HG03565 (cell line): ENCODE results near the gene SULT4A1.

ENCODE experiments used
- ATAC-seq: cut with Tn5 transposase; IDR thresholded peaks from one replicate; pipeline ENCODE4 v1.9.1; 2021; ENCODE audit warnings: mild to moderate bottlenecking, moderate library complexity; ENCODE audit not compliant: unreplicated experiment

Gene SULT4A1

DNA sequence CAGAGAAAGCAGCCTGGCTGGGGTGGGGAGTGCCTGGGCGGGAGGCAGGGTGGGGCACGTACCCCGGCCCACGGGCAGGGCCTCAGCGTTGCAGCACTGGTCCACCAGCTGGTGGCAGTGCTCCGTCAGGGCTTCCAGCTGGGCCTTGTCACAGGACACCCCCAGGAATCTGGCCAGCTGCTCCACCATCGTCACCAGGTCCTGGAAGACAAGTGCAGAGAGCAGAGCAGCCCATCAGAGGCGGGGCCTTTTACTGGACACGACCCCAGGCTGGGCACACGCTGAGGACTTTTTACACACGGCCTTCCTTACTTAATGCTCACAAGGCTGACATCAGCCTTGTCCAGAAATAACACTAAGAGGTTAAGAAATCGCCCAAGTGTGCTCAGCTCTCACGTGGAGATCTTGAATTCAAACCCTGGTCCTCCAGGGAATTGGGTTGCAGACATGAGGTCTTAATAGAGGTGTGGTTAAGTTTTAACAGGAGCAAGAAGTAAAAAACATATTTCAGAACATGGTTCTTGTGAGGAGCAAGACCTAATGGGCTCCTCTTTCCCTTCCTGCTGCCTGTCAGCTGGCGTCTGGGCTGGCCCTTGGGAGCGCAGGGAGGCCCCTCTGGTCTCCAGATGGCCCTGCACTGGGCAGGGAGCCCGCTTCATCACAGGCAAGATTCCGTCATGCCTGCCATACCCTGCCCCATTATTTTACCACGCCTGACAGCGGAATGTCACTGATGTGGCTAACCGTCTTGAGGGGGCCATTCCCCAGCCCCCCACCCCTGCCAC lies 33.1 kb downstream of the SULT4A1 start:
- no peak for ATAC-seq

DNA sequence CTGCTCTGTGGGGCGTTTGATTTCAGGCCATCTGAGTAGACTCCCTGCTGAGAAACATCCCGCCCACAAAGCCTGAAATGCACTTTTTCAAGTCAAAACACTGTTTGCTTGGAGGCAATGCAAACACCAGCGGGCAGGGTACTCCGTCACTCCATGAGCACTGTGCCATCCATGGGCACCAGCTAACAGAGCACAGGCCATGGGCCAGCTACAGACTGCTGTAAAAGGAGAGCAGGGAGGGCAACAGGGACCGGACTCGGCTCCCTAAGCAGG lies 33.7 kb downstream of the SULT4A1 start:
- no peak for ATAC-seq

DNA sequence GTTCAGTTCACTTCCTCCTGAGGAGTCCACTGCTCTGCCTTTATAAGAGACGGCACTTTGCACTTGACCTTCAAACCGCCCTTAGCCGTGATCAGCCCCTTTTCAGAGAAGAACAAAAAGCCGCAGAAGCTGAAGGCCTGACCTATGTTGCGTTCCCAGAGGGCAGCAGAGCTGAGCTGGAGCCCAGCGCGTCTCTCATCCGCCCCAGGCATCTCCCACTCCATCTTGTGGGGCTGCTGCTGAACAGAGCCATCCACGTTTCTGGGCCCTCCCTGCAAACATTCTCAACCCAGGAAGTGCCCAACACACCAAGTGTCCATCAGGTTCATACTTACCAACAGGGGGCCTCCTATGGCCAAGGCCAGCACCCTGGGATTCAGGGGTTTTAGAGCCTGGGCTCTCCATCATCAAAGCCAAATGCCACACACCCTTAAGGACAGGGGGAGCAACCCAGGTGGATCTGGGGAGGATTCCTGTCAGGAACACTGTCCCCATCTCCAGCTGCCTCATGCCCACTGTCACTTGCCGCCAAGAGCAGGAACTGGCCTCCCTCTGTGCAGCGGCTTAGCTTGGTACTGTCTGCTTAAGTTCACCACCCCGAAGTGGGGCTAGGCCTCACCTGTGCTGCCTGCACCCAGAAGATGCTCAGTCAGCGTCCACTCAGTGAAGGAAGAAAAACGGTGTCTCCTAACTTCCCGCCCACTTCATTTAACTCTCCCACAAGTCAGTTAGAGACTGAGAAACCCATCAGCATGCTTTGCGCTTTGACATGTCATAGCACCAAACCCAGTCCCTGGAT lies 34.2 kb downstream of the SULT4A1 start:
- ATAC-seq = no peak

DNA sequence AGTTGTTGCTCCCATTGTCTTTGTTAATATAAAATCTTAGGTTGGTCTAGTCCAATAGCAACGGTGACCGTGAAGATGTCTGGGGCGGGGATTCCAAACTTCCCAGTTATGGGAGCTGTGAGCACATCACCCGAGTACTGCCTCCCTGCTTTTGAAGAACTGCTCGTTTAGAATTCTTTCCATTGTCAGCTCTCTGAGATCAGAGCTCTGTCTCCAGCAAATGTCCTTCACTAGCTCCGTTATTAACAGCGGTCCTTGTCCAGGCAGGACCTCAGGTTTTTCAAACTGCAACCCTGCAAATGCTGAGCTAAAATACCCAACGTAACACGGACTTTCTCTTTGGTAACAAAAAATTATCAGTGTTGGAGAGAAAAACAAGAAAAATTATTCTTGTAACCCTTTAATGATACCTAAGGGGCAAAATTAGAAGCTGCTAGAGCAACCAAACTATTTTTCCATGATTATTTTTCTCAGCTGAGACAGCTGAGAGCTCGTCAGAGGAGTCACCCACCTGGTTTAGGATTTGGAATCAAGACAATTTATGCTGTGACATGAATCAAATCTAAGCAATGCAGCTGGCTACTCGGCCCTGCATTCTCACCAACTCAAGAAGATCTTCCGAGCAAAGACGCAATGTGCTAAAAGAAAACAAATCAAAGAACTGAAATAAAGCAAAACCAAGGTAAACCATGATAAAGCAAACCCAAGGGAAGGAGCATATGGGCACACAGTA lies 35.1 kb downstream of the SULT4A1 start:
- ATAC-seq = no peak

DNA sequence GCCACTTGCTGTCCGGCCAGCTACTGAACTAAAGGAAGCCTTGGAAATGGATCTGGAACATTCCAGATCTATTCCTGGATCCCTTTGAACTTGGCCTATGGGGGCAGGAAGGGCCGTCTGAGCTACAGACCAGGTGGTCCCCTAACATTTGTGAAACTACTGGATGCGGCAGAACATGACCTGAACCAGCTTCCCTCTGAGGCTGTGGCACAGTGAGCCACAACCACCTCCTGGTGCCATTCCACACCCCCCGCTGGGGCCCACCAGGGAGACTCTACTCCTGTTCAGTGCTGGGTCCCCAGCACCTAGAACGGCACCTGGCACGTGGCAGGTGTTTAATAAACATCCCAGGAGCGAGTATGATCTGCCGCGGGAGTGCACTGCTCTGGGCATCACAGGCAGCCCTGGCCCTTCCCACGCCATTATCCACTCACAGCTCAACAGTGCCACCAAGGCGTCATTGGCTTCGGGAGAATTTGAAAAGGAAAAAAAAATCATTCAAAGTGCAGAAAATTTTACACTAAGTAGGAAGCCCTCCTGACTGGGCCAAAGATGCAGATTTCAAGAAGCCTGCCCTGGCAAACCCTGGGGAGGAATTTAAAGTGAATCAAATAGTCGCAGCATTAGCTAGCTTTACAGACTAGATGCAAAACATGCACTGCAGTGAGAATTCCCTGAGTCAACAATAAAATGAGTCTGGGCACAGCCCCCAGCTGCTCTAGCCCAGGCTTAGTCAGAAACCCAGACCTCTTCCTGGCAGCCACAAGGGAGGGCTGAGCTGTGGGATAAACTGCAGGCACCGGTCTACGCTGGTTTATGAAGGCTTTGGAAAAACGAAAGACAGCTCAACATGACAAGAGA lies 35.9 kb downstream of the SULT4A1 start:
- no peak for ATAC-seq

DNA sequence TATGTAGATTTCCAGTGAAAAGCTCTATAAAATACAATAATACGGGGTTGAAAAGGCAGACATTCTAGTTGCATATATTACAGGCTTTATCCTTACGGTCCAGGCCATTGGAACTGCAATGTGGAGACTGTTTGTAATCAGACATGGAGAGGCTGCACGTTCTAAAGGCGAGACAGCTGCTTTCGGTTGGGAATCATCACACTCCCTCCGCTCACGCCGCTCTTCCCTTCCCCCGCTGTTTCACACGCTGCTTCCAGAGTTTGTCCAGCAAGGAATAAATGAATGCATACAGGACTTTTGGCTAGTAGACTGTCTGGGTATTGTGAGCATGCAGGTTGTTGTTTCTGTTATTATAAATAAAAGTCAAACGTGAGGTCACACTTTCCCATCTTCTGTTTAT lies 36.7 kb downstream of the SULT4A1 start:
- ATAC-seq = no peak

DNA sequence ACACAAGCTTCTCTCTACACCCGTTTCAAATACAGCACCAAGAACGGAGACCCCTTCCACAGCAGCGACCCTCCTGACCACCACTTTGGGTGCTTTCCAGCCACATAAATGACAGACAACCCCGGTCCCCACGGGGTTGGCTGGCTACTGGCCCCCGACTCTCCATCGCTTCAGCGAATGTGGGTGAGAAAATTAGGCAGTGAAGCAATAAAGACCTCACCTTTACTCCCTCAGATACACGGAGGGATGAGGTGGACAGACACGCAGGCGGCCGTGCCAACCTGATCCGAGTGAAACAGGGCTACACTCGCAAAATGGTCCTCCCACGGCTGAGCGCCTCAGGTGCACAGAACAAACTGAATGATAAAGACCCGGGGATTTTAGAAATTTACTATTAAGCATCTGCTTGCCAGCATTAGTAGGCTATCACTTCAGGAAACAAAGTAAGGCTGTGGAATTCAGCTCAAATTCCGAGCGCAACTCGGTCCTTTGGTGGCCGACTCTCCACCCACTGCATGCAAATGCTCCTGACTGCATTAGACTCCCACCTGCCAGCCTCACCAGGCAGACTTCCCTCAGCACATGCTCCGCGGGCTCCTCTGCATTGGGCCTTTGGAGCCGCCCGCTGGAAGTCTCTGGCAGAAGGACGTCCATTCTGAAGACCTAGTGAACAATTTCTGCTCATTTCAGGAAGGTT lies 37.4 kb downstream of the SULT4A1 start:
- no peak for ATAC-seq

DNA sequence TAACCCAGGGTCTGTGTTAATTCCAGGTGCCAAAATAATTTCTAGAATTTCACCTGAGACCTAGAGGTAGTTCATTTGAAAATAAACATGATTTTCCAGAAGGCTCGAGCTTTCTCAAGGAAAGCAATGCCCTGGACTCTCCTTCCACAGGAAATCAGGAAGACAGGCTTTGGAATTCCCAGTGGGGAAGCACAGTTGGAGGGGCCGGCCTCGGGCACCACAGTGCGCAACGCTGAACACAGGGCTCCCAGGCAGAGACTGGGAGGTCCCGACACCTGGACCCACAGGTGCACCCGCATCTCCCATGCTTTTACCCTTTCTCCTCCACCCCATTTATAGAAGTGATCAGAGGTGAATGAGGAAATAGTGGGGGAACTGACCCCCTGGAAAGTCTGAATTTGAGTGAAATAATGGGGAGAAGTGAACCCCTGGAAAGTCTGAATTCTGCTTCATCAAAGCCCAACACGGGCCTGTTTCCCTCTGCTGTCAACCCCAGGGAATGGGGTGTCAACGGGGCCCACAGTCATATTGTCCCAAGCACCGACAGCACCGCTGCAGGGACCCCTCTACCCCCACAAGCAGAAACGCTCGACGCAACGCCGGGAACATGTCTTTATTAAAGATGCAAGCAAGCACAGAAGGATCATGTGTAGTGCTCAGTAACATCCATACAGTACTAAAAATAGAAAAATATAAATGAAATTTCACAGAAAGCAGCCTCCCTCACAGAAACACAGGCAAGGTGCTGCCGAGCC lies 38.2 kb downstream of the SULT4A1 start:
- no peak for ATAC-seq

DNA sequence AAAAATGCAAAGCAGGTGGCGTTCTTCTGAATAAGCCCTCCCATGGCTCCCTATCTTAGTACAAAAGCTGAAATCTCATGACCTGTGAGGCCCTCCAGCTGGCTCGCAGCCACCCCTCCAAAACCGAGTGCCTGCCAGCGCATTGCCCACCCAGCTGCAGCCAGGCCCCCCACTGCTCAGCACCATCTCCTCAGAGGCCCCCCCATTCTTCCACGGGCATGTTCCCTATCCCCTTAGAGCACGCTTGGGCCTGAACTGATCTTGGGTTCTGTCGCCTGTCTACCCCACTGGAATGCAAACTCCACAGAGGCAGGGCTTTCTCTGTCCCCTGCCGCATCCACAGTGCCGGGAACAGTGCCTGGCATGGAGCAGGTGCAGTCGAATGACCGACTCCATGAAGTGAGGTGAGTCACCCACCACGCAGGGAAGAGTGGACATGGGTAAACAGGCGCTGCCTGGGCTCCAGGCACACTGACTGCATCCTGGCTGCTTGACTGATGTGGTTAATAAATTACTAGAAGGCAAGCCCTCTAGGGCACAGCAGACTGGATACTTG lies 38.9 kb downstream of the SULT4A1 start:
- ATAC-seq = no peak

DNA sequence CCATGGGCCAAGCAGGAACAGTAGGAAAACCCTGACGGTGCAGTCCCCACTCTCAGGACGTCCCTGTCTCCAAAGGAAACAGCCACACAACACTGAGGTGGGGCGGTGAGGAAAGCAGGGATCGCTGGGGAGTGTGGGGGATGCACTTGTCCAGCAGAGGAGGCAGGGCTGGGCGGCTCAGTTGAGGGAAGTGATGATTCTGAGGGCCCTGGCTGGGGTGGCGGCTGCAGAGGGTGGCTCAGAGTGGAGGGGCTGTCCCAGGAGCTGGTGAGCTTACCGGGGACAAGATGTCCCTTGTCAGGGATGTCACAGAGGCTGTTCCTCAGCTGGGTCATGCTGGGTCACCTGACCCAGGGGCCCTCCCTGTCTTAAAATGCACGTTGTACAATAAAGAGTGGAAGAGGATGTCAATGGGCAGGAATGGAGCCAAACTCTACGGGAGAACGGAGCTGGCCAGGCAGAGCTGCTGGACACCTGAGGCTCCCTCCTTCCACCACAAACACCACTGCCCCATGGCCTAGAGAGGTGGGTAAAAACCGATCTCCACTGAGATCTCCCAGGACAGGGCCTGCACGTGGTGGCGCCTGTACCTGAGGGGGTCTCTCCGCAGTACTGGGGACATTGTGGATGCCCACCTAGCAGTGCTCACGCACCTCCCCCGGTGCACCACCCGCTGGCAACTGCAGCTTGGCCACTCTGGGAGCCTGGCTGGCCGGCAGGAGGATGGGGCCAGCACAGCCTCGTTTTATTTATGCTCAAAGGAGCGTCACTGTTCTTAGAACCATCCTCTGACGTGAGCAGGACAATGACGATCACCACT lies 40.5 kb downstream of the SULT4A1 start:
- ATAC-seq = no peak

DNA sequence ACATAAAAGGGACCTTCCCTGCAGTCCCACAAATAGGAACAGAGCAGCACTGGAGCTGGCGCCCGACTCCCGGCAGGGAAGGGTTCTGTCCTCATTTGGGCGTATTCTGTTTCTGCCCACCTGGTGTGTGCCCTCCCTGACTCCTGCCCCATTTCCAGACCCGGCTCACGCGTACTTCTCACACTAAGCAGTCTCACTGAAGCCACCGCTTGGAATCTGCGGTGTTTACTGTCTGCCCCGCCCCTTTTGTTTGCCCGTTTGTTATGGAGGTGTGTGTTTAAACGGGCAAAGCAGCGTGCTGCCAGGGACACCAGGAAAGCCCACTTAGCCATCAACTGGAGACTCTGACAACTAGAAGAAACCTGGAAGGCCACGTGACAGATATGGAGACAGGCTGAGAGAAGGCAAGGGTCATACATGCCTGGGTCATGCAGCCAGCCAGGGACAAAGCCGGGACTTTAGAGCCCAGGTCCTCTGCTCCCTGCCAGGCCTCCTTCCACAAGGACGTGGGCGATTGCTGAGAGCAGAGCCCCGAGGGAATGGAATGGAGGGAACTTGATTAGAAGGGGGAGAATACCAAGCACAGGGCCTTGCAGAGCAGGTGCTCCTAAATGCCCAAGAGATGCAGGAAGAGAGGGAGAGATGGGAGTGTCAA lies 41.5 kb downstream of the SULT4A1 start:
- ATAC-seq = no peak

DNA sequence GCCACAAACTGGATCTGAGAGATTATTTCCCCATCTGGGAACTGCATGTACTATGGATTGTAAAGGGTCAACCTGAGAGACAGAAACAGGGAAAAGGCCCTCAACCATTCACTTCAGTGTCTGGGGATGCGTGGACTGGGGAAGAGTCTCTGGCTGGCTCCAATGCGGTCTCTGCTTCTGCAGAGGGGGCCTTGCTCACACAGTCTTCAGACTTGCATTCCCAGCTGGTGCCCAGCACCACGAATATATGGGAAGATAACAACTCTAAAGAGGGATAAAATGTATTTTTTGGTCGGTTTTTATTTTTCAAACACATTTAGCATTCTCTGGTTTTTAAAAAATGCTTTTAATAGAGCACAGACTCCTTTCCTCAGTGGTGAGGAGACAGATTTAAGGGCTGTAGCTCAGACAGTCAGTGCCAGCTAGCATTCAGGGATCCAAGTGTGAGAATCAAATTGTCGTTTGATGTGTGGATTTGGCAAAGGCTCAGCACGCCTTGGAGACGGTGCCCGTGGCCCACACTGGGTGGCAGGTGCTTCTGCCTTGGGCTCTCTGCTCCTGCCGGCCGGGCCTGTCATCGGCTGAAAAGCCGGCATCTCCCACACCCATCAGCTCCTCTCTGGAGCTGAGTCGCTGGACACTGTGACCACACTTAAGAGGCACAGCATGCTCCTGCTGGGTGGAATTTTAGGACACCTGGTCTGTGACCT lies 42.2 kb downstream of the SULT4A1 start:
- no peak for ATAC-seq

DNA sequence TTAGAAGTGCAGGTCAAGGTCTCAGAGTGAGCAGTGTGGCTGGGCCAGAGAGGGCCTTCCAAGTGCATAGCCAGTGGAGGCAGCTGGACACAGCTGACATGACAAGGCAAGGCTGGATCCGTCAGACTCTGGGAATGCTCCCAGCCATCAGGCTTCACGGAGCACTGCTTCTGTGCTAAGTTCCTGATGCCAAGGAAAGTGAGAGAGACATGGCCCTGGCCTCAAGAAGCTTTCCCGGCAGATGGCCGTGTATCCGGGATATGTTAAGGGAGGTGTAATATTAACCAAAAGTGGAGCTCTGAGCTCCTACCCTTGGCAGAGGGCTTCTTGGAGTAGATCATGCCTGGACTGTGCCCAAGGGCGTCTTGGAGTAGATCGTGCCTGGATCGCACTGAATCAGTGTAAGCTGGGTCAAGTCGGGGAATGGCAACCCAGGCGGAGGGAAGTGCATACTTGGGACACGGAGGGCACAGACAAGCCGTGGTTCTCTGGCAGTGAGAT lies 42.8 kb downstream of the SULT4A1 start:
- no peak for ATAC-seq

DNA sequence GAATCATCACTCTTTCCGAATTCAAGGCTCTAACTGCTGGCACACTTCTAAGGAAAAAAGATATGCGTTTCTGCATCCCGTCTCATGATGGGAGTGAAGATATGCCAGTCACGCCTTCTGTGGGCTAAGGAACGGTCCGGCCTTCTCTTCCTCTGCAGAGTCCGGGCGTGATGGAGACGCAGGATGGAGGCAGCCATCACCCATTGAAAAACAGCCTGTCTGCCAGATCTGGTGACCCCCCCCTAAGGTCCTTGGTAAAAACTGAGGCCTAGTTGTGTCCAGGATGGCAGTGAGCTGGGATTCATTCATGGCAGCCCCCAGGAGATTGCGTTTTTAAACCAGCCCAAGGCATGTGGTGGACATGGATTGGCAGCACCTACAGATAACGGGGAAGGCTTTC lies 43.3 kb downstream of the SULT4A1 start:
- ATAC-seq = no peak

DNA sequence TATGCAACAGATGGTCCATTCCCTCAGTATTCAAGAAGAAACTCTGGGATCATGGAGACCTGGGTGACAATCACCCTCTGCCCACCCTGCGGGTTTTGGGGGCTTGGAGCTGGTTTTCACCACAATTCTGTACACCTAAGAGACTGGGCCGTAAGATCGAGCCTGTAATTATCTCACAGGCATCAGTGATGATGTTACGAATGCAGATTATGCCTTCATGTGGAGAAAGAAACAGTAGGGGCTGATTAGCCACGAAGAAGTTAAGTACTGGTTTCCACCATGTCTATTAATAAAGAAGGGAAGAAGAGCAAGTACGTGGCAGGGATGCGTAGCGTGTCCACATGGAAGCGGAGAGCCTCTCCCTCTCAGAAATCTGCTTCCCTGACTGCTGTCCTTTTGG lies 44.9 kb downstream of the SULT4A1 start:
- ATAC-seq = no peak

DNA sequence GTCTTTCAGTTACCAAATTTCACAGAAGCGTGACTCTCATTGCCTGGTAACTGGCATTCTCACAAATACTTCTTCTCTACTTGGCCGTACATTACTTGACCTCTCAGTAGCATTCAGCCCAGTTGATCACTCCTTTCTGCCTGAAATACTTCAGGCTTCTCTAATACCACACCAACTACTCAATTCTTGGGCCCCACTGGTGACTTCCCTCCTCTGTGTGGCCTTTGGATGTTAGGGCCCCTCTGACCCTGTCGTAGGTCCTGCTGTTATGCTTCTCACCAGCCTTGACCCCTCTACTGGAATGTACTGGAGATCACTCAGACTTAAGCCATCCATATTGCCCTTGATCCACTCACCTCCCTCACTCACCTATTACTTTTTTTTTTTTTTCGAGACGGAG lies 48.0 kb downstream of the SULT4A1 start:
- no peak for ATAC-seq

DNA sequence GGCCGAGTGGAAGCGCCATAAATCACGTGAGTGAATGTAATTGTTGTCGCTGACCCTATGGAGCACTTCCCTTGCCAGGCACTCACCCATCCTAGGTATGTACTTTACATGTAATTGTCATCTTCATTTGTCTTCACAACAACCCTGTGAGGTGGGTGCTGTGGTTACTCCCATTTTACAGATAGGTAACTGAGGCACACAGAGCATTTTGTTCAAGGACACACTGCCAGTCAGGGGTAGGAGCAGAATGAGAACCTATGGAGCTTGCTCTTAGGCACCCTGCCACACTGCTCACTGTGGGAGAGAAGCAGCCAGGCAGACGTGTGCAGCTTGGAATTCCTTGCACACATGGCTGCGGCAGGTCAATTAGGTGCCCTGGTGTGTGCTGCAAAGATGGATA lies 49.4 kb downstream of the SULT4A1 start:
- ATAC-seq = no peak
